IPS DF 6.9 (cell line): ENCODE results near the gene SERPINA9.

Experiments used
- DNase-seq: peaks from one replicate; pipeline ENCODE4 v3.0.0-alpha.2; 2013; ENCODE audit warnings: low read depth, low spot score
- H3K27ac ChIP-seq: one replicate; pipeline ENCODE4 v1.5.1; 2013; ENCODE audit warnings: low read length, control low read depth
- H3K27me3 ChIP-seq: 2 replicates; pipeline ENCODE4 v1.6.1; 2013; ENCODE audit warnings: mild to moderate bottlenecking, low read length; ENCODE audit not compliant: control insufficient read depth, insufficient read depth
- H3K36me3 ChIP-seq: 2 replicates; pipeline ENCODE4 v1.6.1; 2013; ENCODE audit warnings: low read length; ENCODE audit not compliant: control insufficient read depth, insufficient read depth
- H3K4me1 ChIP-seq: 2 replicates; pipeline ENCODE4 v1.6.1; 2013; ENCODE audit warnings: low read length; ENCODE audit not compliant: control insufficient read depth, insufficient read depth
- H3K4me3 ChIP-seq: 2 replicates; pipeline ENCODE4 v1.5.1; 2013; ENCODE audit warnings: mild to moderate bottlenecking, low read length
- H3K9me3 ChIP-seq: 2 replicates; pipeline ENCODE4 v1.6.1; 2013; ENCODE audit warnings: low read length, inconsistent platforms; ENCODE audit not compliant: control insufficient read depth, insufficient read depth
- WGBS: extraction: QIAGEN DNeasy Blood & Tissue Kit; methylation state at CpG from one replicate; pipeline ENCODE4 v1.1.7; 2013; ENCODE audit warnings: mixed read lengths, missing lambda C conversion rate; ENCODE audit not compliant: insufficient read length, insufficient coverage; 5-methylcytosine and 5-hydroxymethylcytosine counted together

SERPINA9 gene

GRCh38 chr14:94476023-94476422, at the start of gene SERPINA9:
SERPINA9 (minus strand) TSS chr14:94476197; CDS start chr14:94469840, 6,357 bp downstream.
- H3K9me3 ChIP-seq = no peaks in the 10 kb centered on the region; the same call in 1 of the 2 replicates
- DNase-seq = no peak
- WGBS = no CpG with 5 or more reads among the region's 2 CpGs
- 0 out of 2 replicates have a peak, but pooled peaks cover 3% of the 10 kb centered on the region for H3K4me1 ChIP-seq
- H3K27me3 ChIP-seq = no peaks in the 10 kb centered on the region
- no peaks in the 10 kb centered on the region for H3K36me3 ChIP-seq
- H3K4me3 ChIP-seq = no peak within 1 kb of the TSS
- no peak within 1 kb of the TSS for H3K27ac ChIP-seq

DNA sequence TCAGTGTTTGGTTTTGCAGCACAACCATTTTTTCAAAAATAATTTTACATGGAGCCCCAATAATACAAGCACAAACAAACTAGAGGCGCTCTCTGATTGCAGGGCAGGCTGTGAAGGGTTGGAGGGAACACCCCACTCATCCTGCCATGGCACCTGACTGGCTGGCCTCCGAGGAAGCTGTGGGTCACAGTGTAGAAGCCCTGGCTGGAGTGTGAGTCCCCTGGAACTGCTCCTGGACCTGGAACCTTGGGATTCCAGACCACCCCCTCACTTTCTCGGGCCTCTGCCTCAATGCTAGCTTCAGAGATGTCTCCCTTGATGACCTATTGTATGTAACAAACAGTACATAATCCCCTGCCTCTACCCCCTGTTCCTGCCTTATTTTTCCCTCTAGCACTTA, 48.1 kb upstream of the SERPINA9 start:
- Histone ChIP-seq H3K27ac (no peak overlapping the region), H3K36me3 (no peaks in the 10 kb centered on the region), H3K4me1 (no peaks in the 10 kb centered on the region), H3K9me3 (no peaks in the 10 kb centered on the region), H3K4me3 (no peak overlapping the region), H3K27me3 (no peaks in the 10 kb centered on the region)
- WGBS = no CpG with 5 or more reads among the region's 3 CpGs
- no peak for DNase-seq

DNA sequence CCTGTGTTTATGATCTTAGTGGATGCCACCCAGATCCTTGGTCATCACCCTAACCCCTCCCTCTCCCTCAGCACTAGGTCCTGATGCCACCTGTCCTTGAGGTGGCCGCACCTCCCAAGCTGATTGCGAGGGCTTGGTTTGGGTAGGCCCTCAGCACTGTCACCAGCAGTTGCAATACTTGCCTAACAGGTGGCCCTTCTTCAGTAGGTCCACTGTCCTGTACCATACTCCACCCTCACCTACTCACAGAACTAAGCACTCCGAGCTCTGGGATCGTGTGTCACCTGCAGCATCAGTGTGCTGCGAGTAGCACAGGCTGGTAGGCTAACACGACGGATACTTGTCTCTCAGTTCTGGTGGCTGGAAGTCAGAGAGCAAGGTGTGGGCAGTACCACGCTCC, 47.3 kb upstream of the SERPINA9 start:
- Histone ChIP-seq H3K27ac (no peak overlapping the region), H3K4me1 (no peaks in the 10 kb centered on the region), H3K27me3 (no peaks in the 10 kb centered on the region), H3K36me3 (no peaks in the 10 kb centered on the region), H3K9me3 (no peaks in the 10 kb centered on the region), H3K4me3 (no peak overlapping the region)
- no peak for DNase-seq
- WGBS = no CpG with 5 or more reads among the region's 8 CpGs

DNA sequence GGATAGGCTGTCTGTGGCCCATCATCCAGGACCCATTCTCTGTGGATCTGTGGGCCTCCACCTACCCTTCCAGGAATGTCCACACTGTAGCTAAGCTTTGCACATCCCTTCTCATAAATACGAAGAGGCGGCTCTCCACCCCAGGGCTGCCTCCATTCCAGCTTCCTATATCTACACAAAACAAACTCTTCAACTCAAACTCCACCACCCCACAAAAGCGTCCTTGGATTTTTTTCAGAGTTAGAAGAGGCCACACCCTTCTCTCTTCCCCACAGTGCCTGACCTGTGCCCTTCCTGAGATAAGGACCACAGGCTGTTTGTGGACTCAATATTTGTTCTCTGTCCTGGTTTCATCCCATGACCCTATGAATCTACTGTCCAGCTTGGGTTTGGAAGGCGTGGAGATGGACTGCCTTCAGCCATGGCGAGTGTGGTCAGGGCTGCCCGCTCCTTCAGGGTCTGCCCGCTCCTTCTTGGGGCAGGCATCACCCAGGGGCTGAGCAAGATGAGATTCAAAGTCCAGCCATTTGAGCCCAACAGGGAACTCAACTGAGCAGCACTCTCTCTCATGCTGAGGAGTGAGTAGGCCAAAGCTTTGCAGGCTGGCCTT, 46.2 kb upstream of the SERPINA9 start:
- Histone ChIP-seq H3K9me3 (no peaks in the 10 kb centered on the region), H3K27ac (no peak overlapping the region), H3K4me1 (no peaks in the 10 kb centered on the region), H3K4me3 (no peak overlapping the region), H3K36me3 (no peaks in the 10 kb centered on the region), H3K27me3 (no peaks in the 10 kb centered on the region)
- DNase-seq = no peak
- no CpG with 5 or more reads among the region's 7 CpGs for WGBS

- no peak overlapping the region for H3K4me3 ChIP-seq
- peaks cover 3% of the 10 kb centered on the region for H3K4me1 ChIP-seq
- no peaks in the 10 kb centered on the region for H3K27me3 ChIP-seq
- no peaks in the 10 kb centered on the region for H3K9me3 ChIP-seq
- no peak overlapping the region for H3K27ac ChIP-seq
- no peak for DNase-seq
- no peaks in the 10 kb centered on the region for H3K36me3 ChIP-seq
- WGBS = no CpG with 5 or more reads among the region's 5 CpGs
Observed at GRCh38 chr14:94521375-94522114, 45.5 kb upstream of the SERPINA9 start.

DNA sequence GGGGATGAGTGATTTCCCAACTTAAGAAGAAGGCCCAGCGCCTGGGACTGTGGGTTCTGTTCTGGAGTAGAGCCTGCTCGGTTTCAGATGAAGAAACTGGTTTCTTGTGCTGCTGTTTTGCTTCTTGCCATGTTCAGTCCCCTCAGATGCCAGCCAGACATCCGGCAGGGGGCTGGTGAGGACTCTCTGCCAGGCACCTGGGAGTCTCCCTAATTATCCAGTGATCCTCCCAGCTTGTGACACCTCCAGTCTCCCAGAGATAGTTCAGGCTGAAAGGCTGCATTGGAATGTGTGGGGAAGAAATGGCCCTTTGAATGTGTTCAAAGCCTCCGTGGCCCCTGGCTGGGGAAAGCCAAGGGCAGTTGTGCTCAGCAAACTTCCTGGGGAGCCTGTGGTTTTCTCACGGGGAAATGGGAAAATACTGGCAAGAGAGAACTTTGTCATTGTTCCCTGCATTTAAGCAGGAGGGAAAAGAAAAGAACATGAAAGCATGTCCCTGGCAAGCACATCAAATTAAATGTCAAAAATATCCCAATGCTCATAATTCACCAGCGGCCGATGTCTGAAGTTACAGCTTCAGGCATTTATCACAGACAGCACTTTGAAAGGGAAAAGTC, 41.8 kb upstream of the SERPINA9 start:
- no peak overlapping the region for H3K4me3 ChIP-seq
- H3K4me1 ChIP-seq = peaks cover 4% of the 10 kb centered on the region
- no peaks in the 10 kb centered on the region for H3K36me3 ChIP-seq
- no peak overlapping the region for H3K27ac ChIP-seq
- DNase-seq = no peak
- no peaks in the 10 kb centered on the region for H3K27me3 ChIP-seq
- no CpG with 5 or more reads among the region's 7 CpGs for WGBS
- no peaks in the 10 kb centered on the region for H3K9me3 ChIP-seq

- peaks cover 4% of the 10 kb centered on the region for H3K4me1 ChIP-seq
- H3K36me3 ChIP-seq = no peaks in the 10 kb centered on the region
- no peak overlapping the region for H3K27ac ChIP-seq
- no peak for DNase-seq
- WGBS = no CpG with 5 or more reads among the region's 10 CpGs
- H3K9me3 ChIP-seq = no peaks in the 10 kb centered on the region
- no peak overlapping the region for H3K4me3 ChIP-seq
- H3K27me3 ChIP-seq = no peaks in the 10 kb centered on the region
Observed at GRCh38 chr14:94517248-94517640, 41.2 kb upstream of the SERPINA9 start.

- DNase-seq = no peak
- Histone ChIP-seq H3K9me3 (no peaks in the 10 kb centered on the region), H3K27me3 (no peaks in the 10 kb centered on the region), H3K4me1 (peaks cover 4% of the 10 kb centered on the region), H3K4me3 (no peak overlapping the region), H3K36me3 (no peaks in the 10 kb centered on the region), H3K27ac (no peak overlapping the region)
- no CpG with 5 or more reads among the region's 6 CpGs for whole genome bisulfite sequencing
Observed at GRCh38 chr14:94515856-94516255, 39.9 kb upstream of the SERPINA9 start.

DNA sequence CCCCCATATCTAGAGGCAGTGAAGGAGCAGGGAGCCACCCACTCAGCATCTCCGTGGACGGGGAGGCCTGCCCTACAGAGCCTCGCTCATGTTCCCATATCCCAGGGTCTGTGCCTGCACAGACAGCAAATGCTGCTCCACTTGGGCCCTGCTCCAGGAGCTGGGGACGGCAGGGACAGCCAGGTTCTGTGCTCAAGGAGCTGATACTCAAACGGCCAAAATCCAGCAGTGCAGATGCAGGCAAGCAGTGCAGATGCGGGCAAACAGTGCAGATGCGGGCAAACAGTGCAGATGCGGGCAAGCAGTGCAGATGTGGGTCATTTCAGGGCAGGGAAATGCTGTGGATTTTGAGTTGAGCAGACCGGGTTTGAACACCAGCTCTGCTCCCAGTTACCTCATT, 39.4 kb upstream of the SERPINA9 start:
- peaks cover 4% of the 10 kb centered on the region for H3K4me1 ChIP-seq
- H3K27ac ChIP-seq = no peak overlapping the region
- H3K9me3 ChIP-seq = no peaks in the 10 kb centered on the region
- DNase-seq = no peak
- no peaks in the 10 kb centered on the region for H3K36me3 ChIP-seq
- H3K27me3 ChIP-seq = no peaks in the 10 kb centered on the region
- WGBS = no CpG with 5 or more reads among the region's 9 CpGs
- H3K4me3 ChIP-seq = no peak overlapping the region

DNA sequence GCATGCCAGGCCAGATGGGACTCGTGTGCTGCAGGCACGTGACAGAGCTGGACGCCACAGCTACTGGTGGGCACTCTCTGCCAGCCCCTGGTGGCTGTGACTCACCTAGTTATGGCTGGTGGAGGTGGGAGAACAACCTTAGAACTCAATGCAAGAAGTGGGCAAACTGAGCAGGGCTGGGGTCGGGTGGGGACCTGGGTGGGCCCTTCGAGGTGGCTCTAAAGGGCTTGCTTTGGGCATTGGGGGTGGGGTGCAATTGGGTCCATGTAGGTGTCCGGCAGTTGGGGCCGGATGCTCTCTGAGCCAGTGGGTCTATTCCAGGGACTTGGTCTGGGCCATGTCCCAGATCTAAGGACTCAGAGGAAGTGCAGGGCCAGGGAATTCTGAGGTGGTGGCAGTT, 38.4 kb upstream of the SERPINA9 start:
- no peaks in the 10 kb centered on the region for H3K9me3 ChIP-seq
- DNase-seq = no peak
- H3K4me3 ChIP-seq = no peak overlapping the region
- peaks cover 4% of the 10 kb centered on the region for H3K4me1 ChIP-seq
- H3K36me3 ChIP-seq = no peaks in the 10 kb centered on the region
- H3K27ac ChIP-seq = no peak overlapping the region
- no CpG with 5 or more reads among the region's 7 CpGs for WGBS
- no peaks in the 10 kb centered on the region for H3K27me3 ChIP-seq
